Breast epithelium (tissue), 4 donors: ENCODE results near the gene ZNF19. TPM values are rescaled to one million over a fixed set of nuclear protein-coding genes. Genes with fewer than 3 reads are reported as not detected.

ENCODE experiments used
- DNase-seq, 2 donors: peaks; one replicate each; pipeline ENCODE4 v3.0.0-alpha.2; 2019; ENCODE audit warnings: low spot score in 2 of 2
- H3K27ac ChIP-seq, 2 donors: fragments of 200-600 bp; sonication (generic) in 1 of 2; one replicate each; pipeline ENCODE4 v1.5.1; 2016 to 2019; ENCODE audit warnings: mild to moderate bottlenecking in 1 of 2
- H3K27me3 ChIP-seq, 2 donors: fragments of 200-600 bp; sonication (generic) in 1 of 2; one replicate each; pipeline versions ENCODE4 v1.5.1 to v1.6.0; 2017 to 2019; ENCODE audit warnings: control low read depth in 1 of 2, mild to moderate bottlenecking in 1 of 2
- H3K36me3 ChIP-seq: fragments of 200-600 bp; one replicate; pipeline ENCODE4 v1.5.1; 2019
- H3K4me1 ChIP-seq, 2 donors: fragments of 200-600 bp; sonication (generic); one replicate each; pipeline ENCODE4 v1.5.1; 2016 to 2019; ENCODE audit warnings: control low read depth in 1 of 2
- H3K4me3 ChIP-seq, 3 donors: fragments of 200-600 bp; sonication (generic); 1 replicate in 2 of 3; 2 replicates in 1 of 3; pipeline ENCODE4 v1.5.1; 2016 to 2019; ENCODE audit warnings: mild to moderate bottlenecking in 3 of 3, moderate library complexity in 2 of 3
- H3K9me3 ChIP-seq, 2 donors: fragments of 200-600 bp; sonication (generic) in 1 of 2; one replicate each; pipeline ENCODE4 v1.5.1; 2016 to 2019; ENCODE audit warnings: control low read depth in 1 of 2
- POLR2A ChIP-seq: fragments of 450-650 bp; IDR thresholded peaks from one replicate; pipeline ENCODE4 v1.6.1; 2016; ENCODE audit warnings: antibody characterized with exemption, mild to moderate bottlenecking, moderate library complexity
- POLR2AphosphoS5 ChIP-seq, 3 donors: sonication (generic); formaldehyde crosslinking; IDR thresholded peaks; one replicate each; pipeline ENCODE4 v1.6.1; 2017; ENCODE audit warnings: antibody characterized with exemption in 3 of 3
- intact Hi-C: fragments of 100-400 bp; cut with DNase I; formaldehyde crosslinking; loops from one replicate; pipeline ENCODE4 v1.15.1; 2023; ENCODE audit warnings: low total_unique reads
- total RNA-seq, 3 donors: library from RNA; depleted of rRNA; stranded (reverse); fragments of >200 nt; gene quantifications; one replicate each; pipeline ENCODE4 v1.1.0, GENCODE V29; 2016
- TF ChIP-seq, protein P1 (sequence below), 3 donors: fragments of 450-650 bp; IDR thresholded peaks; one replicate each; pipeline ENCODE4 v1.5.1; 2016 to 2017; ENCODE audit warnings: antibody characterized with exemption in 3 of 3, mild to moderate bottlenecking in 3 of 3, moderate library complexity in 3 of 3

ZNF19 gene
- total RNA-seq, 3 donors from 2014 or later, result 16.7 to 20.2 (median 19.5) TPM

DNA sequence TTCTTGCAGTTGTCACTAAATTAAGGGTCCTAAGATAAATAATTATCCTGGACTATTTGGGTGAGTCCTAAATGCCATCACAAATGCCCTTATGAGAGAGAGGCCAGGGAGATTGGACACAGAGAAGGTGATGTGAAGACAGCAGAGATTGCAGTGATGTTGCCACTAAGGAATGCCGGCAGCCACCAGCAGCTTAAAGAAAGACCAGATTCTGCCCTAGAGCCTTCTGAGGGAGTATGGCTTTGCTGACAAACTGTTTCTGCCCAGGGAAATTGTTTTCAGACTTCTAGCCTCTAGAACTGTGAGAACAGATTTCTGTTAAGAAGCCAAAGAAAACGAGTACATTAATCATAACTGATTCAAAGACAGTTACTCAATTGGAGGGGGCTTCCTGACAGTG is 17.1 kb downstream of the ZNF19 start:
- Histone ChIP-seq H3K27me3 (no peaks in the 10 kb centered on the region), H3K27ac (no peak overlapping the region), H3K4me1 (no peaks in the 10 kb centered on the region), H3K4me3 (no peak overlapping the region), H3K36me3 (no peaks in the 10 kb centered on the region), H3K9me3 (no peaks in the 10 kb centered on the region)
- intact Hi-C loops, result loop anchor here (5.0 kb wide), 1 partner anchor 1595 kb away; no protein-coding TSS in a partner anchor
- TF ChIP-seq, protein P1, sequence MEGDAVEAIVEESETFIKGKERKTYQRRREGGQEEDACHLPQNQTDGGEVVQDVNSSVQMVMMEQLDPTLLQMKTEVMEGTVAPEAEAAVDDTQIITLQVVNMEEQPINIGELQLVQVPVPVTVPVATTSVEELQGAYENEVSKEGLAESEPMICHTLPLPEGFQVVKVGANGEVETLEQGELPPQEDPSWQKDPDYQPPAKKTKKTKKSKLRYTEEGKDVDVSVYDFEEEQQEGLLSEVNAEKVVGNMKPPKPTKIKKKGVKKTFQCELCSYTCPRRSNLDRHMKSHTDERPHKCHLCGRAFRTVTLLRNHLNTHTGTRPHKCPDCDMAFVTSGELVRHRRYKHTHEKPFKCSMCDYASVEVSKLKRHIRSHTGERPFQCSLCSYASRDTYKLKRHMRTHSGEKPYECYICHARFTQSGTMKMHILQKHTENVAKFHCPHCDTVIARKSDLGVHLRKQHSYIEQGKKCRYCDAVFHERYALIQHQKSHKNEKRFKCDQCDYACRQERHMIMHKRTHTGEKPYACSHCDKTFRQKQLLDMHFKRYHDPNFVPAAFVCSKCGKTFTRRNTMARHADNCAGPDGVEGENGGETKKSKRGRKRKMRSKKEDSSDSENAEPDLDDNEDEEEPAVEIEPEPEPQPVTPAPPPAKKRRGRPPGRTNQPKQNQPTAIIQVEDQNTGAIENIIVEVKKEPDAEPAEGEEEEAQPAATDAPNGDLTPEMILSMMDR (IDR thresholded peaks at IDR 0.05), result no peak
- TF ChIP-seq POLR2A, result no peak
- no peak for DNase-seq

GRCh38 chr16:71467810-71468209 is 21.3 kb downstream of the ZNF19 start:
- DNase-seq, result no peak
- H3K4me1 ChIP-seq, result no peaks in the 10 kb centered on the region
- no peak overlapping the region for H3K27ac ChIP-seq
- no peaks in the 10 kb centered on the region for H3K27me3 ChIP-seq
- no peak overlapping the region for H3K4me3 ChIP-seq
- H3K36me3 ChIP-seq, result no peaks in the 10 kb centered on the region
- H3K9me3 ChIP-seq, result no peaks in the 10 kb centered on the region
- intact Hi-C loops, result no loop called here
- no peak for TF ChIP-seq POLR2AphosphoS5 (IDR thresholded peaks at IDR 0.05)
- no peak for TF ChIP-seq POLR2A

DNA sequence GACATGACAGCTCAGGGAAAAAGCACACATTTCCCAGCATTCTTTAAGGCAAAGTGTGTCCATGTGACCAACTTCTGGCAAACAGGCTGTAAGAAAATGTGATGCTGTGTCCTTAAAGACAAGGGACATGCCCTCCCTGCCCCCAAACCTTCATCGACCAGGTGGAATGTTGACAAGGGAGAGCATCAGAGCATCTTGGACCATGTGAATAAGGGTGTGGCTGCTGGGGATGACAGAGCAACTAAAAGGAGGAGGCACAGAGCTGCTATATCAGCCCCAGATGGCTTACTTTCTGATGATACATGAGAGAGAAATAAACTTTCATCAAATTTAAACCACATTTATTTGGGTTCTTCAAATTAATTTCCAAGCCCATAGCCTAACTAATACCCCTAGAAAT is 24.9 kb downstream of the ZNF19 start:
- no peaks in the 10 kb centered on the region for H3K27me3 ChIP-seq
- H3K36me3 ChIP-seq, result no peaks in the 10 kb centered on the region
- no peak for TF ChIP-seq POLR2A
- TF ChIP-seq, protein P1 (IDR thresholded peaks at IDR 0.05), result no peak
- TF ChIP-seq POLR2AphosphoS5 (IDR thresholded peaks at IDR 0.05), result no peak
- H3K9me3 ChIP-seq, result no peaks in the 10 kb centered on the region
- intact Hi-C loops, result no loop called here
- DNase-seq, result no peak
- no peaks in the 10 kb centered on the region for H3K4me1 ChIP-seq
- H3K27ac ChIP-seq, result no peak overlapping the region
- no peak overlapping the region for H3K4me3 ChIP-seq

DNA sequence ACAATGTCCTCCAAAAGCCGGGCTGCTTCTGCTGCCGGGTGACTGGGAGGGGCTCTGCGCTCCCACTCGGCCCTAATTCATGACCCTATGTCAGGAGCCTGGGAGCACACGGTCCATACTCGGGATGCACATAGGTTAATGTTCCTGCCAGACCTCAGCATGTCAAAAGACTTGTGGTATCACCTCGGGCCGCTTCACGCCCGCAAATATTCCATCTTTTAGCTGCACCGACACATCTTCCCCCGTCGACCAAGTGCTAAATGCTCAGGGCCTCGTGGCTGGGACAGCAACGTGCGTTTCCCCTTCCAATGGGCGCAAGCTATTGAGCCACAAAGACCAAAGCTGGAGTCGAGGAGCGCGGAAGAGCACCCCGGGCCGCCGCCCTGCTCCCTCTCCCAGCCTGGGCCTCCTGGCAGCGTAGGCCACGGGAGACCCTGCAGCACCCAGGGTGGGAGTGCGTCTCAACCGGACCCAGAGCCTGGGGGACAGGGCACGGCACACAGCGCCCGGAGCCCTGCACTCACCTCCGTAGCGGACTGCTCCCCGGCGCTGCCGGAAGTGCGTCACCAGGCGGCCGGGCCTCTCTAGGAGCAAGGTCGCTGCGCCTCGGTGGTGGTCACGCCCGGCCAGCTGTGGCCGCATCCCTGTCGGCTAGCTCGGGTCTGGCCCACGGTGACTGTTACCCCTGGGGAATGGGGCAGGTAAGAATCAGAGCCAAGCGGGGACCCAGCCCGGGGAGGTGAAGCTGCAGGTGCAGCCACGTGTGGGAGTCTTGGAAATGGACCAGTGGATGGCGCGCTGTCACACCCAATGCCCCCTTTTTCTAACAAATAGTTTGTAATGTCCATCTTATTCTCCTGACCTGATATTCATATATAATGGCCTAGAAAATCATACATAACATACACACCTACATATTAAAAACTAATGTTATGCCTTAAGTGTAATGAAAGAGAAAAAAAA is 27.2 kb downstream of the ZNF19 start, which contains the start of gene ZNF23:
TSS of gene ZNF23 (minus strand) at position 562 of the 963 bp plus-strand sequence. CDS start 5,451 bp downstream, outside the sequence.
- H3K36me3 ChIP-seq, result no peaks in the 10 kb centered on the region
- peak within 1 kb of the TSS; percentile 70 to 95 (median 93) for H3K4me3 ChIP-seq
- intact Hi-C loops, result no loop called here
- peak within 1 kb of the TSS; percentile 74 to 87 for H3K27ac ChIP-seq
- H3K9me3 ChIP-seq, result no peaks in the 10 kb centered on the region
- no peaks in the 10 kb centered on the region for H3K27me3 ChIP-seq
- peak; percentile 77 to 92 (median 81) for TF ChIP-seq POLR2AphosphoS5 (IDR thresholded peaks at IDR 0.05)
- peak; percentile 71 for TF ChIP-seq POLR2A
- TF ChIP-seq, protein P1 (IDR thresholded peaks at IDR 0.05), result no peak
- DNase-seq, result peak; percentile 61 to 75
- H3K4me1 ChIP-seq, result no peaks in the 10 kb centered on the region

- no peak for DNase-seq
- Histone ChIP-seq H3K36me3 (no peaks in the 10 kb centered on the region), H3K4me3 (peak overlapping the region in 2 of 3 donors; percentile 93 to 95), H3K27ac (no peak overlapping the region), H3K9me3 (peaks cover 0 to under 1% of the 10 kb centered on the region in 2 donors), H3K27me3 (no peaks in the 10 kb centered on the region), H3K4me1 (no peaks in the 10 kb centered on the region)
- intact Hi-C loops, result no loop called here
- no peak for TF ChIP-seq POLR2A
- TF ChIP-seq, protein P1 (IDR thresholded peaks at IDR 0.05), result no peak
These were observed 28.2 kb downstream of the ZNF19 start for GRCh38 chr16:71460941-71461340.
